HG03378 (cell line): ENCODE measurements around the gene ZBTB34.

ENCODE experiments used
- ATAC-seq: cut with Tn5 transposase; IDR thresholded peaks from one replicate; pipeline ENCODE4 v1.9.1; 2021; ENCODE audit warnings: mild to moderate bottlenecking, moderate library complexity; ENCODE audit not compliant: unreplicated experiment

ZBTB34 gene

DNA sequence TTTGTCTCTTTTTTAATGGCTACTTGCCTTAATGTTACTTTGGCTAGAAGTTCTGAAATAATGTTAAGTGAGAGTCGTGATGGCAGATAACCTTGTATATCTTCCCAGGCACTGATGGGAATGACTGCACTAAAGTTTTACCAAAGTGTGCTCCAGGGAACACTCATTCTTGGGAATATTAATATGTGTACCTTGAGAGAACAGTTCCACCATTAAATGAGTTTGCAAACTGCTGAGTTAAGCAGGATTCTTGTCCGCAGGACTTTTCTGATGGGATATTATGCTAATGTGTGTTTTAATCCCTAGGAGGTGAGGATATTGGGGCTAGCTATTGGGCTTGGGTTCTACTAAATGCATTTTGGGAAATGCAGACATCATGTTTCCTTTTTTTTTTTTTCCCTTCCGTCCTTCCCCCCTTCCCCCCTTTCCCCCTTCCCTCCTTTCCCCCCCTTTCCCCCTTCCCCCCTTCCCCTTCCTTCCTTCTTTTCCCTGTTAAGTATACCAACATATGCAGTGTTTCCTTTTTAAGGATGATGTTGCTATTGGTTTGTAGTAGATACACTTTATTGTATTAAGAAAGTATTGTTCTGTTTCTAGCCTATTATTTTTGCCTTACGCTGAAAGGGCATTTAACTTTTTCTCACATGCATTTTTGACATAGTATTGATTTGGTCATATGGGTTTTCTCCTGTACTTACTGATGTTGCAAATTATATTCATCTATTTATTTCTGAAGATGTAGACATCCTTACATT, 15.5 kb downstream of the ZBTB34 start:
- no peak for ATAC-seq

DNA sequence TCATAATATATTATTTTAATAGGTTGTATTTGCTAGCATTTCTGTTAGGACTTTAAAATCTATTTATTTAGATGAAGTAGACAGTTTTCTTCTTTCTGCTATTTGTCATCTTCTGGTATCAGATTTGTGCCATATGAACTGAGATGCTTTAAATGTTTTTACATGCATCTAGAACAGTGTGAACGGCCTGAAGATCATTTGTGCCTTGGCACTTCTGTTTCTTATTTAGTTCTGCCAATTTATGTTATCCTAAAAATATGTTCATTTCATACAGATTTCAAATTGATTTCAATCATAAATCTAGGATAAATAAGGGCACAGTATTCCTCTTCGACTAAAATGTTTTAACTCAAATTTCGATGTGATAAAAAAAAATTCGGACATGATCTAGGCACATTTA, 16.1 kb downstream of the ZBTB34 start:
- ATAC-seq = no peak

DNA sequence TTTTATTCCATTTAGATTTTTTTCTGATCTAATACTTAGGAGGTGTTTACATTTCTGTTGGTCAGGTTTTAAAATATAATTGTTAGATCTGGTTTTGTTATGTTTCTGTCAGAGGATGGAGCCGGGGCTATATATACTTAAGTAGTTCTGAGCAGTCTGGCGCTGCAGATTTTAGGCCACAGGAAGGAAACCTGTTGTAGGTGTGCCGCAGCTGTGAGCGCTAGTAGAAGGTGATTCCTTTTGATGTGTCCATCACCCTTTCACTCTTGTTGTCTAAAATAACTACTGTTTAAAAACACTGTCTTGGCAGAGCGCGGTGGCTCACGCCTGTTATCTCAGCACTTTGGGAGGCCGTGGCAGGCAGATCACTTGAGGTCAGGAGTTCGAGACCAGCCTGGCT, 17.0 kb downstream of the ZBTB34 start:
- no peak for ATAC-seq

DNA sequence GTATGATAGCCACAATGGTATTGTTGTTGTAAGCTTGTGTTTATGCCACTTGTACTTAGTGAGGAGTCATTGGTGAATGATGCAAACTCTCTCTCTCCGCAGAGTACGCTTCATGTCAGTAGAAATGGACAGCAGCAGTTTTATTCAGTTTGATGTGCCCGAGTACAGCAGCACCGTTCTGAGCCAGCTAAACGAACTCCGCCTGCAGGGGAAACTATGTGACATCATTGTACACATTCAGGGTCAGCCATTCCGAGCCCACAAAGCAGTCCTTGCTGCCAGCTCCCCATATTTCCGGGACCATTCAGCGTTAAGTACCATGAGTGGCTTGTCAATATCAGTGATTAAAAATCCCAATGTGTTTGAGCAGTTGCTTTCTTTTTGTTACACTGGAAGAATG, 18.8 kb downstream of the ZBTB34 start:
- ATAC-seq = no peak

DNA sequence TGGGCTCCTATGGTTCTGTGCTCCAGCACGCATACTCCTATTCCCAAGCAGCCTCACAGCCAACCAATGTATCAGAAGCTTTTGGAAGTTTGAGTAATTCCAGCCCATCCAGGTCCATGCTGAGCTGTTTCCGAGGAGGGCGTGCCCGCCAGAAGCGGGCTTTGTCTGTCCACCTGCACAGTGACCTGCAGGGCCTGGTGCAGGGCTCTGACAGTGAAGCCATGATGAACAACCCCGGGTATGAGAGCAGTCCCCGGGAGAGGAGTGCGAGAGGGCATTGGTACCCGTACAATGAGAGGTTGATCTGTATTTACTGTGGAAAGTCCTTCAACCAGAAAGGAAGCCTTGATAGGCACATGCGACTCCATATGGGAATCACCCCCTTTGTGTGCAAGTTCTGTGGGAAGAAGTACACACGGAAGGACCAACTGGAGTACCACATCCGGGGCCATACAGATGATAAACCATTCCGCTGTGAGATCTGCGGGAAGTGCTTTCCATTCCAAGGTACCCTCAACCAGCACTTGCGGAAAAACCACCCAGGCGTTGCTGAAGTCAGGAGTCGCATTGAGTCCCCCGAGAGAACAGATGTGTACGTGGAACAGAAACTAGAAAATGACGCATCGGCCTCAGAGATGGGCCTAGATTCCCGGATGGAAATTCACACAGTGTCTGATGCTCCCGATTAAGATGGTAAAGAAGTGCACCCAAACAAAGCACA, 19.9 kb downstream of the ZBTB34 start:
- no peak for ATAC-seq

DNA sequence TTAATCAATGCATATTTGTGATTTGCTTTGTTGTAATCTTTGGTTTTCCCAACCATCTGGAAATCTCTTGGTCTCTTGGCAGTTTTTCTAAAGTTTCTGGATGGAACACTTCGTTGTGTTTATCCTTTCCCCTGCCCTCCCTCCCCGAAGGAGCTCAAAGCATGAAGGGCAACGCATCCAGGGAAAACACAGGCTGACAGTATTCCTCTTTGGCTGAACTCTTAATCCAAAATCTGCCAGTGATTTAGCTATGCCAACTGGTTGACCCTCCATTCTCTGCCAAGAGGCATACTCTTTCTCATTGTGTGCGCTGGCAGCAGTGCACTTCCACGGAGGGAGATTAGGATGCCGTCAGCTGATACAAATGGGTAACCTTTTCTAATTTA, 20.5 kb downstream of the ZBTB34 start:
- no peak for ATAC-seq

DNA sequence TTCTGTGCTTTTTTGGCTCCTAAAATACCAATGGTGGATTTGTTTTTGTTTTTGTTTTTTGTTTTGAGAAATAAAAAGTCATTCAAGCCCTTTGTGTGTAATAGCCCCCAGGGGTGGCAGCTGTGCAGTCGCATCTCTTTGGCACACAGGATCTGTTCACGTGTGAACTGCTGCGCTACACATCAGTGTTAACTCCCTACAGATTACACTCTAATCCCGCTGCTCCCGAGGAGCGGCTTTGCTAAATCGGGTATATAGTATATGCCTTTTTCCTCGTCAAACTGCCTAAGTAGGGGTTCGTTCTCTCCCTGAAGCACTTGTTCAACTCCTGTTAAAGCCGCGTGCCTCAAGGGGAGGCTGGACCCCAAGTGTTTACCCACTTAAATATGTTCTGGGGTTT, 22.3 kb downstream of the ZBTB34 start:
- no peak for ATAC-seq

DNA sequence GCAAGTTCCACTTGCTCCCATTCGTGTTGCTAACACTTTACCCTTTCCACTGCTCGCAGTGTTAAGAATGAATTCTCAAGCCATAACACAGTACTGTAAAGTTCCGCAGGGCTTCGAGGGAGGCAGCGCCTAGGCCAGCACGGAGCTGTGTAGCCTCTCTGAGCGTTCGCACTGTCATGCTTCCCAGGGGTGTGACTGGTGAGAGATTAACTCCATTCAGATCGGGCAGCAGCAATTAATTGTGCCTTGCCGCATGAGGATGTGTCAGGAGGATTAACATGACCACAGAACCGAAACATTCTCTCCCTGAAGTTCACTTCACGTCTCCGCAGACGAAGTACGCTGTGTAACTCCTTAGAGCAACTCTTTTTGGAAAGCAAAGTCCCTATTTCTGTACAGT, 23.2 kb downstream of the ZBTB34 start:
- no peak for ATAC-seq

DNA sequence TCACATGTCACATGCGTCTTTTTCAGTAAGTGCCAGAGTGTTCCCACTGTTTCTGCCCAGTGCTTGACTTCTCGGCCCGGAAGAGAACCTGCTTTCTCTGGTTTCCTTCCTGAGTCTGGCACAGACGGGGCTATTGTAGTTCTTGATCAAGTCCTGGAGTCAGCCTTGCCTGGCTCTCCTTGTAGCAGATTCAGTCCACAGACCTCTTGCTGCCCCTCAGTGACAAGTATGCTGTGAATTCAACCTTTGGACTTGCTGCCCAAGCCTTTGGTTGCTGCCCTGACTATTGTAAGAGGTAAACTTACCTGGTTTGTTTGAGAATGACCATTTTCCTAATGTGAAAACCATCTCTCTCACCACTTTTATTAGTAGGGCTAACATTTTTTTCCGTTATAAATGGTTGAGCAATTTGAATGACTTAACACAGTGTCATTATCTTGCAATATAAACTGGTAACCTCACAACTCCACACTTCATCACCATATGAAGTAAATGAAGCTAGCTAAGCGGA, 24.7 kb downstream of the ZBTB34 start:
- no peak for ATAC-seq

DNA sequence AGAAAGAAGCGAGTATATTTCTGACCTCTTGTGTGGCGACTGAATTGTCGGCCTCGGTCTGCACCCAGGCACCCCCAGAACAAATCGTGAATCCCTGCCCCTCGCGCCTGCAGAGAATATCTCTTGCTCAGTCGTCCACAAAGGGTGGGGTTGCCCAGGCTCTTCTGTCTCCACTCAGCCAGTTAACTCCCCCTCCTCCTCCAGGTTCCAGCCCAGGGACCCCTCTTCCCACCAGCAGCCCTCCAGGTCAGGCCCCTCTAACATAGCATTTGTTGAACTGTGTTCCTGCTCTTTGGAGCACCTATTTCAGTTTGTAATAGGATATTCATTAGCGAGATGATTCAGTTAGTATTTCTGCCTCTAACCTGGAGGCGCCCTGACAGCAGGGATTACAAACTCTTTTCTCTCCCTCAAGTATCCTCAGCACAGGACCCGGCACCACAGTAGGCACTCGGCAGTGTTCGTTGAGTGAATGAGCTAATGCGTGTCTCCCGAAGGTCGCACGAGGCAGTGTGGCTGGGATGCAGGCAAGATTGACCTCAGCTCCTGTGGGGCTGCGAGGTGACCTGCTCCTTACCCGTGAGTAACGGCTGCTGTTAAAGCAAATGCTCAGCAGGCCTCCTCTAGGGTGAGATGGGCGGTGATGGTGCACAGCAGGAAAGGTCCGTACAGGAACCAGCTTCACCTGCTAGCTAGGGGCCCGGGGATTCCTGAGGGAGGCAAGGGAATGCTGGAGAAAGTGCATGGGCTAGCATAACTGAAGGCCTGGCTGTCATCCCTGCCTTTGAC, 25.8 kb downstream of the ZBTB34 start:
- no peak for ATAC-seq

DNA sequence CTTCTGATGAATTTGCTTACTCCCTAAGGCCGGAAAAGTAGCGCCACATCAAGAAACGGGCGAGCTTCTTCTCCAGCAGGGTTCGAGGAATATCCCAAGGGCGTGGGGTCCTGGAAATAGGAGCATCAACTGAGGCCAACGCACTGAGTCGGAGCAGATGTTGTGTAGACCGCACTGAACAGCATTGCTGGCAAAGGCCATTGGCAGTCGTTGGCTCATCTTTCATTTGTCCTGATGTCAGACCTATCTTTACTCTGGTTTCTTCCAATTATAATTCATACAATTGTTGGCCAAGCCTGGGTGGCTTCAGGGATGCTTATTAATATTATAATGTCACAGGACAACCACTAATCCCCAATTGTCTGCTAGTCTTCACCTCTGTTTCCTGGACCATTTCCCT, 26.5 kb downstream of the ZBTB34 start:
- no peak for ATAC-seq

DNA sequence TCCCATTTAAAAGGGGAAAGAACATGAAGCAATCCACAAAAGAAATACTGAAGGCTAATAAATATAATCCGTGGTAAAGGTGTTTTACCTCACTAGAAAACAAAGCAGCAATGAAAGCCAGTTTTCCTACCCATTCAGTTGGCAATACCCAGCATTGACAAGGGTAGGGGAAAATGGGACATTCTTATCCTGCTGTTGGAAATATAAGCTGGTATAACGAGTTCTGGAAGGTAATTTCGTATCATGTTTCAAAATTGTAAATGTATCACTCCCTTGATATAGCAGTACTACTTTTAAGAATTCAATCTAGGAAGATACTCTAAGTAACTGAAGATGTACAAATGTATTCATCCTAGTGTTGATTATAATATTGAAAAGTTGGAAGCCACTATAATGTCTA, 31.2 kb downstream of the ZBTB34 start:
- no peak for ATAC-seq

DNA sequence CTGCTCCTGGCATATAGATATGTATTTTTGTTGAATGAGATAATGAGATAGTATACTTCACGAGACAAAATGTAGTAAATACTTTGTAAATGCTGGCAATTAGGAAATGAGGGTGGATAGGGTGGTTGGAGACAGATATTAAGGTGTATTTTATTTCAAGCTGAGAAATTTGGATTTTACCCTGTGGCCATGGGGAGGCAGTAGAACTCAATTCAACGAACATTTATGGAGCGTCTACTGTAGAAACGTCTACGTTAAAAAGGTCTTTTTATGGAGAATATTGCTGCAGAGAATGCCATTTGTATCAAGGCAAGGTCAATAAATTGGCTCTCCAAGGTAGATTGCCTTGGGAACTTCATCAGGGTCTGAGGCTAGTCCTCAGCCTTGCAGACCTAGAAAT, 32.6 kb downstream of the ZBTB34 start:
- ATAC-seq = no peak

DNA sequence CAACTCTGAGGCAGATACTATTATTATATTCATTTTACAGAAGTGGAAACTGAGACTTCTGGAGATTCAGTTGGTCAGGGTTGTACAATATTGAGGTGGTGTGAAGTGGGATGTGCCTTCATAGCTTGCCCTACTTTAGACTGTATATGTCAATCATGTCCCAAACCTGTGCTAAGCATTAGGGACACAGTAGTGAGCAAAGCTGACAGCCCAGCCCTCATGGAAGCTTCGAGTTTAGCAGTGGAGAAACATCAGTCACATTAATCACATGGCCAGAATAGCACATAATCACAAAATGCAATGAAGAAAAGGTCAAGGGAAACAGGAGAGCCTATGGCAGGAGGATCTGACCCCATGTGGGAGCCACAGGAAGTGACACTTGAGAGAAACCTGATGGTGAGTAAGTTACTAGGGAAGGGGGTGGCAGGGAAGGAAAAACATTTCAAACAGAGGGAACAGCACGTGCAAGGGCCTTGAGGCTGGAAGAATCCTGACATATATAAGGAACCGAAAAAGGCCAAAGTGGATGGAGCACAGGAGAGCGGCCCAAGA, 33.7 kb downstream of the ZBTB34 start:
- ATAC-seq = no peak

DNA sequence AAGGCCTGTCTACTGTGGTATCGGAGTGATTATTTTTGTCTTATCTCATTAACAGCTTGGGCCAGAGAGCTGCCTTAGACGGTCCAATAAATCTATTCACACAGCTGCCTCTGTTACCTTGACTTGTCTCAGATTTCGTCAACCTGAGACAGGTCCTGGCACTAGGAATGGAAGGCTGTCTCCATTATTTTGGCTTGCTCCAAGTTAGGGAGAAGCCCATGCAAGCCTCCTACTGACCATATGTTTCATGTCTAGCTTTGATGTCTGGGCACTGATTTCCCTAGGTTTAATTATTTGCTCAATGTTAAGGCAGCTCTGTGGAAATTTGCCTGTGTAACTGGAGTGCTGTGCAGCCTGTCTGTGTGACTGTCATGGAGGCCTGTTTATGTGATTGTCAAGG, 41.8 kb downstream of the ZBTB34 start:
- no peak for ATAC-seq

DNA sequence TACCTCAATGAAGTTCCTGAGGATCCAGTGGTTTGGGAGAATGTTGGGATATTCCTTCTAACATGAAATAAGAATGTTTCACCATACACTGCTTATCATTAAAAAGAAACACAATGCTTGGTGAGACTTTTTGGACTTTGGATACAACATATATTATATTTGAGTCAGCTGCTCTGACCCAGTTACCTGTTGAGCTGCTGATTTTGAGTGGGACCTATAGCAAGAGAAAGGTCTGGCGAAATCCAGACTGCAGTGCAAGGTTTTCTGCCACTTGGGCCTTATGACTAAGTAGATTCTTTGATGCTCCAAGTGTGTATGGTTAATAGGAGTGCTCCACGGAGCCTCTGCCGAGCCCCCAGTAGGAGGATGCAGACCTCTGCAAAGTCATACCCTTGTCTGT, 44.1 kb downstream of the ZBTB34 start:
- ATAC-seq = no peak

DNA sequence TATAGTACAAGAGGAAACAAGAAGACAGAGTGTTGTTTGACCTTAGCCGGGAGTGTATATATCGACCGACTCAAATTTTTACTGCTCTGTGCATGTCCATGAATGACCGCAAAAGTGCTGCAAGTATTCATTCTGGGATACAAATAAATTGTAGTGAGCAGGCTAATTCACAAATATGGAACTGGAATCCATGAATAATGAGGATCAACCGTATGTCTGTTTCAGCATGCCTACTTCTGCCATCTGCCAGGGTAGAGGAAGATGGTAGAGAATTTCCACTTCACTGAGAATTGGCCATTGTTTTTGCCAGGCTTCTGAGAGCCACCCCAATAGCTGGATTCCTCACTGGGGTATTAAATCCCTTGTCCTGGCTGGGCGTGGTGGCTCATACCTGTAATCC, 45.7 kb downstream of the ZBTB34 start:
- ATAC-seq = no peak

DNA sequence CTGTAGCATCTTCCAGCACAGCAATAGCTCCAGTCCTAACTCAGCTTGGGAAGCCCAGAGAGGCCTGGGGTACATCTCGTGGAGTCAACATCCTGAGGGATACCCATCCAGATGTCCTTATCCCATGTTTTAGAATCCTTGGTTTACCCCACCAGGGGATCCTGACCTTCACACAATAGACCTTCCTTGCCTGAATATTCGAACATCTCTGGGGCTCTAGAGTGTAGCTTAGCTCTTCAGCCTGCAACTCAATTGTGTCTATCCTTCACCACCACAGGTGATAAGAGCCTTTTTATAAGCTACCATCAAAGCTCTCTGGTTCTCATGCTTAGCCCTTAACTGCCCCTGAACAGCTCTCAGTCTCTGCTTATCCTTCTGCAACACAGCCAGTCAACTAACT, 46.6 kb downstream of the ZBTB34 start:
- no peak for ATAC-seq

DNA sequence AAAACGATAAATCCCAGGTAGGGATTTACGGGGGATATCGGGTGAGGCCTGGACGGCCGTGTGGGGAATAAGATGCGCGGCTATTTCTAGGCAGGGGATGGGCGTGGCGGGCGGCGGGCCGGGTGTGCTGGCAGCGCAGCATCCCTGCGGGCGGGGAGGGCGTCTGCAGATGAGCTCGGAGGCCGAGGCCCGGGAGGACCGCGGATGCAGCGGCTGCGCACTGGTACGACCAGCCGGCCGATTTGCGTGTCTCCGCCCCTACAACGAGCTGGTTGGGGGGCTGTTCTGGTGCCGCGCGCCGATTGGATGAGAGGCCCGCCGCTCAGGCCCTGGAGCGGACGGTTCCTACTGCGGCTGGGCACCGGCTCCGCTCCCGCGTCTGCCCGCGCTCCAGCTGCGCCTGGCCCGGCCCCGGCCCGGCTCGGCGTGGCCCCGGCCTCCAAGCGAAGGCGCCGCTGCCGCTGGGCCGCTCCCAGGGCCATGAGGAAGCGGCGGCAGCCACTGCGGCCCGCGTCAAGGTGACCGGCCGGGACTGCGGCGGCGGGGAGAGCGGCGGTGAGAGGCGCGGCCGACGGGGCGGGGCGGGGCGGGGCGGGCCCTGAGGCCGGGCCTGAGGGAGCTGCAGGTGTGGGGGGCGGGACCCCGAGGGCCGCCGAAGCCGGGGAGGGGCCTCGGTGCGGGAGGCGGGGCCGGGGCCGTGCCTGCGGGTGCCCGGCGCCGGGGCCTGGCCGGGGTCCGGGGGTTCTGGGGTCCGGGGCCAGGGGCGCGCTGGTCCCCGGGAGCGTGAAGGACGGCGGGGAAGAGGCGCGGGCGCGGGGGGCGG, 54.2 kb downstream of the ZBTB34 start, which contains the start of gene RALGPS1:
Gene RALGPS1, plus strand, starts transcription at position 325 of the 823 bp plus-strand sequence. CDS start 47,508 bp downstream, outside the sequence.
- peak; percentile 94 for ATAC-seq

DNA sequence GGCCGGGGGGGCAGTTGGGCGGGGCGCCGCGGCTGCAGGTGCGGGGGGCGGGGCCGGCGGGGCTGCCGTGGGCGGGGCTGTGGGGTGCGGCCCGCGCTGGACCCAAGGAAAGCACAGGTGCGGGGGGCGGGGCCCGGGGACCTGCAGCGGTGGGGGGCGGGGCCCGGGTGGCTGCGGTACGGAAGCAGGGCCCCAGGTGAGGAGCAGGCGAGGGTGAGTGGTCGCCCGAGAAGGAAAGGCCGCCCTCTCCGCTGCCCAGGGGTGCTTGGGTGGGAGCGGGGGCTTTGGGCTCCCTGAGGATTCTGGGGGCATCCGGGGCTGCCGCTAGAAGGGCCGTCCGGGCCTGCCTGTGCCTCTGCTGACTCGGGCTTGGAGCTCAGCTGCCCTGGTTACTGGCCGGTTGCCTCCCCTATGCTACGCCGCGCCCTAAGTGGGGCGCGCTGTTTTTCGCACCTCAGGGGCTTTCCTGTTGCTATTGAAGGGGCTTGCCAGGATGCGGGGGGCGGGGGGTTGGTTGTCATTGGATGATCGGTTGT, 54.9 kb downstream of the ZBTB34 start:
- ATAC-seq = no peak
